K562 (cell line): ENCODE measurements around the gene VEGFB. TPM values are rescaled to one million over a fixed set of nuclear protein-coding genes. Genes with fewer than 3 reads are reported as not detected.
A peak's percentile ranks its signal among the peaks of the same experiment; 100 is the strongest.

Source experiments
- CBX1 ChIP-seq: sonication (generic); IDR thresholded peaks from 2 replicates; pipeline ENCODE4 v1.6.1; 2016; ENCODE audit warnings: antibody characterized with exemption, low read depth, mild to moderate bottlenecking
- ELF1 ChIP-seq: fragments of 200-800 bp; sonication (Bioruptor generic); IDR thresholded peaks from 2 replicates; pipeline ENCODE4 v1.6.1; 2016; ENCODE audit warnings: missing genetic modification characterization, missing compliant biosample characterization
- GABPA ChIP-seq: fragments of 200-800 bp; sonication (Bioruptor generic); conservative IDR thresholded peaks from 2 replicates; pipeline ENCODE4 v1.6.1; 2016; ENCODE audit warnings: low read depth, missing genetic modification characterization, missing compliant biosample characterization
- HDAC6 ChIP-seq: IDR thresholded peaks from 2 replicates; pipeline ENCODE4 v1.6.1; 2012; ENCODE audit warnings: low read depth, mild to moderate bottlenecking, control low read depth, inconsistent platforms, low read length, moderate library complexity
- HIVEP1 ChIP-seq: fragments of 250-450 bp; sonication (Bioruptor Pico); IDR thresholded peaks from 2 replicates; pipeline ENCODE4 v1.4.0; 2020; ENCODE audit warnings: mild to moderate bottlenecking
- HNRNPLL ChIP-seq: fragments of 200-400 bp; formaldehyde crosslinking; IDR thresholded peaks from 2 replicates; pipeline ENCODE4 v1.6.1; 2017; ENCODE audit warnings: low read length, low read depth, mild to moderate bottlenecking; ENCODE audit not compliant: poor library complexity, severe bottlenecking
- KDM2B ChIP-seq: fragments of 250-450 bp; sonication (Bioruptor Pico); IDR thresholded peaks from 2 replicates; pipeline ENCODE4 v1.8.0; 2021; ENCODE audit warnings: mild to moderate bottlenecking, moderate library complexity
- MCM3 ChIP-seq: fragments of 450-650 bp; IDR thresholded peaks from 2 replicates; pipeline ENCODE4 v1.6.1; 2016
- NFATC3 ChIP-seq: fragments of 450-650 bp; IDR thresholded peaks from 2 replicates; pipeline ENCODE4 v1.6.1; 2017; ENCODE audit warnings: mild to moderate bottlenecking
- NRF1 ChIP-seq, 2 experiments: fragments of 450-650 bp; IDR thresholded peaks in 1 of 2; conservative IDR thresholded peaks in 1 of 2; 2 replicates each; pipeline ENCODE4 v1.6.1; 2014; ENCODE audit warnings: mild to moderate bottlenecking in 2 of 2
- PCBP1 ChIP-seq: fragments of 200-400 bp; formaldehyde crosslinking; IDR thresholded peaks from 2 replicates; pipeline ENCODE4 v1.6.1; 2018; ENCODE audit warnings: mild to moderate bottlenecking, low read depth, low read length; ENCODE audit not compliant: poor library complexity, severe bottlenecking
- PML ChIP-seq: IDR thresholded peaks from 2 replicates; pipeline ENCODE4 v1.6.1; 2012; ENCODE audit warnings: low read length, inconsistent platforms
- RNF219 ChIP-seq: fragments of 250-450 bp; sonication (Bioruptor Pico); IDR thresholded peaks from 2 replicates; pipeline ENCODE4 v1.5.0; 2022; ENCODE audit warnings: mild to moderate bottlenecking
- TGIF2 ChIP-seq: sonication (generic); formaldehyde crosslinking; IDR thresholded peaks from 2 replicates; pipeline ENCODE4 v1.8.1; 2022; ENCODE audit warnings: mild to moderate bottlenecking, missing genetic modification reagents, moderate library complexity
- ZBTB11 ChIP-seq, 3 experiments: fragments of 200-800 bp in 1 of 3; fragments of 250-450 bp in 1 of 3; fragments of 450-650 bp in 1 of 3; sonication (Bioruptor Pico) in 1 of 3; sonication (Bioruptor generic) in 1 of 3; formaldehyde crosslinking in 1 of 3; IDR thresholded peaks; 2 replicates each; pipeline versions ENCODE4 v1.6.1 to v1.8.0; 2016 to 2022; ENCODE audit warnings: mild to moderate bottlenecking in 2 of 3, missing genetic modification characterization in 2 of 3, missing compliant biosample characterization in 1 of 3, moderate library complexity in 1 of 3
- ZFP30 ChIP-seq: fragments of 250-450 bp; sonication (Bioruptor Pico); IDR thresholded peaks from 2 replicates; pipeline ENCODE4 v1.8.0; 2022; ENCODE audit warnings: moderate library complexity, mild to moderate bottlenecking, inconsistent platforms, borderline replicate concordance
- ZFX ChIP-seq: sonication (generic); formaldehyde crosslinking; IDR thresholded peaks from 2 replicates; pipeline ENCODE4 v1.8.0; 2022; ENCODE audit warnings: mild to moderate bottlenecking, missing genetic modification reagents, moderate library complexity
- ZNF133 ChIP-seq: fragments of 250-450 bp; sonication (Bioruptor Pico); IDR thresholded peaks from 2 replicates; pipeline ENCODE4 v1.4.0; 2020; ENCODE audit warnings: mild to moderate bottlenecking
- ZNF354B ChIP-seq: fragments of 250-450 bp; sonication (Bioruptor Pico); IDR thresholded peaks from 2 replicates; pipeline ENCODE4 v1.4.0; 2020
- ZNF395 ChIP-seq: fragments of 200-800 bp; sonication (Bioruptor generic); IDR thresholded peaks from 2 replicates; pipeline ENCODE4 v1.6.1; 2017; ENCODE audit warnings: missing genetic modification characterization, missing compliant biosample characterization
- ZNF77 ChIP-seq: fragments of 250-450 bp; sonication (Bioruptor Pico); IDR thresholded peaks from 2 replicates; pipeline ENCODE4 v1.5.0; 2020
- ZNF785 ChIP-seq: fragments of 250-450 bp; sonication (Bioruptor Pico); IDR thresholded peaks from 2 replicates; pipeline ENCODE4 v1.4.0; 2020; ENCODE audit warnings: mild to moderate bottlenecking
- polyA plus RNA-seq, 8 experiments: library from polyadenylated mRNA; depleted of rRNA in 4 of 8; stranded (reverse) in 5 of 8; unstranded in 3 of 8; fragments of >200 nt; fragmentation: Nextera tagmentation in 2 of 8; fragmentation: Illumina TruSeq in 1 of 8; extraction: Ambion mirVana in 2 of 8; extraction: Trizol in 1 of 8; gene quantifications; 2 replicates each; pipeline versions ENCODE4 v1.2.1 to v1.2.3, GENCODE V29; 2011 to 2014; ENCODE audit warnings: inconsistent platforms in 1 of 8, missing spikeins in 1 of 8
- total RNA-seq, 7 experiments: library from RNA; depleted of rRNA in 6 of 7; stranded (reverse); fragments of >200 nt in 6 of 7; fragmentation: Illumina TruSeq in 2 of 7; extraction: Trizol in 2 of 7; gene quantifications; 2 replicates each; pipeline versions ENCODE4 v1.2.1 to v1.2.3, GENCODE V29; 2011 to 2021; ENCODE audit warnings: low replicate concordance in 1 of 7

VEGFB gene
- total and polyA plus RNA-seq, 9 of the 15 experiments (the other 6 are each of a cell fraction or from before 2014, with no cell fraction given): 11.0 to 83.4 (median 25.7) TPM

GRCh38 chr11:64247729-64248531, 13.5 kb downstream of the VEGFB start (continued):
- TF ChIP-seq RNF219 (CRISPR knock-in tag) (no peak), ZBTB11 (CRISPR knock-in tag; IDR thresholded peaks at IDR 0.05) (no peak), PML (0 out of 2 replicates have a peak, but pooled peaks have one; percentile 24), HIVEP1 (CRISPR knock-in tag) (no peak), ZNF77 (CRISPR knock-in tag) (no peak), HNRNPLL (peak; percentile 17), ZFP30 (CRISPR knock-in tag) (no peak), ZNF395 (CRISPR knock-in tag) (no peak), ZNF133 (CRISPR knock-in tag) (no peak), PCBP1 (no peak), NFATC3 (no peak), HDAC6 (no peak), ZNF785 (no peak), KDM2B (CRISPR knock-in tag) (no peak), CBX1 (no peak), MCM3 (no peak), ZNF354B (CRISPR knock-in tag) (no peak), NRF1 (conservative IDR thresholded peaks at IDR 0.05 in 1 of 2, IDR thresholded peaks at IDR 0.05 in 1 of 2) (peak; percentile 44 to 64; a peak in 3 of 4 replicates), ZFX (CRISPR knock-in tag) (peak; percentile 70), TGIF2 (CRISPR knock-in tag) (no peak), ELF1 (no peak), GABPA (tag) (no peak)
